ENCODE measurements around the gene RELB.
A peak's percentile ranks its signal among the peaks of the same experiment; 100 is the strongest.

The RELB gene

GRCh38 chr19:45058622-45059159 lies 57.4 kb downstream of the RELB start:
- DNase-seq (ENCODE audit: low spot score) = no peak

DNA sequence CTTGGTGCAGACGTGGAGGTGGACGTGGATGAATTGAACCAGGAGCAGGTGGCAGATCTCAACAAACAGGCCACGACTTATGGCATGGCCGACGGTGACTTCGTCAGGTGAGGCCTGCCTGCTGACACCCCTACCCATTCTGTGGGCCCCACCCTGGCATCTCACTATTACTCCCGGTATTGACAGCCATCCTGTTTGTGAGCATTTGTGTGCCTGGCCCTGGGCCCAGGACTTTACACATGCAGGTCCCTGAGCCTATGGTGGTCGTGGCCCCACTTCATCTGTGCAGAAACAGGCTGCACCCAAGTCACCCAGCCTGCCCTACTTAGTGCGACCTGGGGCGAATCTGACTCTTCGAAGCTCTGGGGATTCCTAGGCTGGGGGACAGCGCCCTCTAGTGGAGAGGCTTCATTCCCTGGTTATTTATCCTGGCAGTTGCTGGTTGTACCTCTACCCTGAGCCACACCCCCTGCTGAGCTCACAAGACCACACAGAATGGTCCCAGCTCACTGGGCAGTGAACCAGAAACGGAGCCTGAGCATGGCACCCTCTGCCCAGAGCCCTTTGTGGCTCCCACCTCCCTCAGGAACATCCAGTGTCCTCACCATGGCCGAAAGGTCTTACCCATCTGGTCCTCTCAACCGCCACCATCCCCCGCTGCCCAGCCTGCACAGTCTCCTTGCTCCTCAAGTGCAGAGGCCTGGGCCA lies 58.1 kb downstream of the RELB start:
- DNase-seq (ENCODE audit: low spot score) = peak; percentile 84

- no peak for DNase-seq (ENCODE audit: low spot score)
These were observed 60.7 kb downstream of the RELB start for GRCh38 chr19:45061965-45062364.

DNA sequence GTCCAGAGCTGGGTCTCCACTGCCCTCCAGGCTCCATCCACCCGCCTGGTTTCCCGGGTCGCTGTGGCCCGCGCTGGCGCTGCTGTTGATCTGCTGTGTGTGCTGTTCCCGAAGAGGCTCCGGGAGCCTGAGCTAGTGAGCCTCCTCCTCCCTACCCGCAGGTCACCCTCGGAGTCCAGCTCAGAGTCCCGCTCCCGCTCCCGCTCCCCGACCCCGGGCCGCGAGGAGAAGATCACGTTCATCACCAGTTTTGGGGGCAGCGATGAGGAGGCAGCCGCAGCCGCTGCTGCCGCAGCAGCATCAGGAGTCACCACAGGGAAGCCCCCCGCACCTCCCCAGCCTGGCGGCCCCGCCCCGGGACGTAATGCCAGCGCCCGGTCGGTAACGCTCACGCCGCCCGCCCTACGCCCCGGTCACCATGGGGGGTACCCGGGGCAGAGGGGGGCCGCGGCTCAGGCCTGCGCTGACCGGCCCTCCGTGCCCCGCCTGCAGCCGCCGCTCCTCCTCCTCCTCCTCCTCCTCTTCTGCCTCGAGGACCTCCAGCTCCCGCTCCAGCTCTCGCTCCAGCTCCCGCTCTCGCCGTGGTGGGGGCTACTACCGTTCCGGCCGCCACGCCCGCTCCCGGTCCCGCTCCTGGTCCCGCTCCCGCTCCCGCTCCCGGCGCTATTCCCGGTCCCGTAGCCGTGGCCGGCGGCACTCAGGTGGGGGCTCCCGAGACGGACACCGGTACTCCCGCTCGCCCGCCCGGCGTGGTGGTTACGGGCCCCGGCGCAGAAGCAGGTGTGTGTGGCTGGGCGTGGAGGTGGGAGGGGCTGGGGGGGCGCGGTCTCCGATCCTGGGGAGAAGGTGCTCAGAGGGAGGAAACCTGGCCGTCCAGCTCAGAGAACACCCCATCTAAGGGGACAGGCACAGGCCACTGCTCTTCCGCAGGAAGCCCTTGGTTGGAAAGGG lies 62.9 kb downstream of the RELB start:
- no peak for DNase-seq (ENCODE audit: low spot score)

DNA sequence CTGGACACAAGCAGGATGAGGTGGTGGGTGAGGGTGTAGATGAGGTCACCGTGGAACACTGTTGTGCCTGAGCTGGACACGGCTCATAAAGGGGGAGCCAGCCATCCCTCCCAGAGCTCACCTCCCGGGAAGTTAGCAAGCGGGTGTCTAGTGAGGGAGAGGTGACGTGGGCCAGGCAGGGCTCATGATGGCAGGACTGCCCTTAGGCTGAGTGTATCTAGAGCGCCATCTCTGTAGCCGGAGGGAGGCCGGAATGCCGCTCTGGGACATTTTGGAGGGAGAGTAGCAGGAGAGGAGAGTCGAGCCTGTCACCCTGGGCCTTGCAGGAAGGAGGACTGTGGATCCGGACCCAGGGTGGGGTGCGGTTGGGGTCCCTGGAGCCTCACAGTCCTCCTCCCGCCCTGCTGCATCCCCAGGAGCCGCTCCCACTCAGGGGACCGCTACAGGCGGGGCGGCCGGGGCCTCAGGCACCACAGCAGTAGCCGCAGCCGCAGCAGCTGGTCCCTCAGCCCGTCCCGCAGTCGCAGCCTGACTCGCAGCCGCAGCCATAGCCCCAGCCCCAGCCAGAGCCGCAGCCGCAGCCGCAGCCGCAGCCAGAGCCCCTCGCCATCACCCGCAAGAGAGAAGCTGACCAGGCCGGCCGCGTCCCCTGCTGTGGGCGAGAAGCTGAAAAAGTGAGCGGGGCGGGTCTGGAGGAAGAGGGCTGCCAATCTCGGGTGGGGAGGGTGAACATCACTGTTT lies 65.8 kb downstream of the RELB start:
- no peak for DNase-seq (ENCODE audit: low spot score)

- no peak for DNase-seq (ENCODE audit: low spot score)
These were observed 66.8 kb downstream of the RELB start for GRCh38 chr19:45068041-45068440.

DNA sequence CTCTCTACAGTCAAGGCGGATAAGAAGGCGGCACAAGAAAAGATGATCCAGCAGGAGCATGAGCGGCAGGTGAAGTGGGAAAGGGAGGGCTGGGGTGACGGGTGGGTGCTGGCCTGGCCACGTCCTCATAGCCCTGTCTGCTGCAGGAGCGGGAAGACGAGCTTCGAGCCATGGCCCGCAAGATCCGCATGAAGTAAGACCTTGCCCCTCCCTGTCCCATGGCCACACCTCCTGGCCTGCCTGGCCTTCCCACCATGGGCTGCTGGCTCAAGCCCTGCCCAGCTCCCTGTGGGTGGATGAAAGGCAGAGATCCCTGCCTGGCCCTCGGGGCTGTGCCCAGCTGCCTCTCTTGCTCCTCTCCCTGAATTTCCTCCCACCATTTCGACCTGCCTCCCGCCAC lies 67.8 kb downstream of the RELB start:
- no peak for DNase-seq (ENCODE audit: low spot score)

DNA sequence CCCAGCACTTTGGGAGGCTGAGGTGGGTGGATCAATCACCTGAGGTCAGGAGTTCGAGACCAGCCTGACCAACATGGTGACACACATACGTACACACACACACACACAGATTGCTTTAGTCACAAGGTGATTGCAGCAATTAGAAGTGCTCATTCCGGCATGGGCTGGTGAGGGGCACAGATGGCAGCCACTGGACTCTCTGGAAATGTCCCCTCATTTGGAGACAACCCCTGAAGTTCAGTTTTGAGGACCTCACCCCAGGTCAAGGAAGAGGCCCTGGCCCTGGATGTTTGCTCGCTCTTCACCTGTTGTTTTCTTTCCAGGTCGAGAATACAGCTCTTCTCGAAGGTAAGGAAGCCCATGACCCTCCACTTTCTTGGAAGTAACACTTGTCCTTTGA lies 69.0 kb downstream of the RELB start:
- DNase-seq (ENCODE audit: low spot score) = no peak

DNA sequence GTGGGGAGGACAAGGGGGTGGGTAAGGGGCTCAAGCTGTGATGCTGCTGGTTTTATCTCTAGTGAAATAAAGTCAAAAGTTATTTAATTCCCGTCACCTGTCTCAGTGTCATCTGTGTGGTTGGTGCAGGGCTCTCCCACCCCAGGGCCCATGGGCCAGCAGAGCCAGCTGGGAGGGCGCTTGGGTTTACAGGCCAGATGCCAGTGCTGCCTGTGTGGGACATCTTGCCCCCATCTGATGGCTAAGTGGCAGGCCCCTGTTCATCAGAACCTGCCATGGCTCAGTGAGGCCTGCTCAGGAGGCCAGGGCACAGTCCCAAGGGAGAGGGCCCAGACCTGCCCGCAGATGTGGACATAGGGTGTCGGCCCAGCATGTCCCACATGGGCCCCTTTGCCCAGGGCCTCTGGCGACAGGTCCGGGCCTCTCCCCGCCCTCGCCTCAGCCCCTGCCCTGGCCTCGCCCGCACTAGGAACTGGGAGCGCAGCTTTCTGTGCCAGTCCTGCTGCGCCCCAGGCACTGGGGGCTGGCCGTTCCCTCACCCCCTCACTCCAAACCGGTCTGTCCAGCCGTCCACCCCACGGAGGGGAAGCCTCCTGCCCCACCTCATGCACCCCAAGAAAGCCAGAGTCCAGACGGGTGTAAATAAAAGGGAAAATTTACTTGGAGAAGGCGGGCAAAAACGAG lies 69.7 kb downstream of the RELB start:
- no peak for DNase-seq (ENCODE audit: low spot score)

DNA sequence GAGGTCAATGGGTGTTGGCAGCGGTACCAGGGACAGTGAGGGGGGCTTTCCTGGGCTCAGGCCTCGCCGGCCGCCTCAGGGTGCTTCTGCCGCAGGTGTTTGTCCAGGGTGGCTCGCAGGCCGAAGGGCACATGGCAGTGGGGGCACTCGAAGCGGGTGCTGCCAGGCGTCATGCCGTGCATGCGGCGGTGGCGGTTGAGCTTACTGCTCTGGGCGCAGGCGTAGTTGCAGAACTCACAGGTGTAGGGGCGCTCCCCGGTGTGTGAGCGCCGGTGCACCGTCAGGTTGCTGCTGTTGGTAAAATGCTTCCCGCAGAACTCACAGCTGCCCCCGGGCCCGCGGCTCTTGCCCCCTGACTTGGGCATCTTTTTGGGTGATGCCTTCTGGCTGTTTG lies 70.3 kb downstream of the RELB start:
- no peak for DNase-seq (ENCODE audit: low spot score)

- no peak for DNase-seq (ENCODE audit: low spot score)
These were observed 70.9 kb downstream of the RELB start for GRCh38 chr19:45071969-45072790.

DNA sequence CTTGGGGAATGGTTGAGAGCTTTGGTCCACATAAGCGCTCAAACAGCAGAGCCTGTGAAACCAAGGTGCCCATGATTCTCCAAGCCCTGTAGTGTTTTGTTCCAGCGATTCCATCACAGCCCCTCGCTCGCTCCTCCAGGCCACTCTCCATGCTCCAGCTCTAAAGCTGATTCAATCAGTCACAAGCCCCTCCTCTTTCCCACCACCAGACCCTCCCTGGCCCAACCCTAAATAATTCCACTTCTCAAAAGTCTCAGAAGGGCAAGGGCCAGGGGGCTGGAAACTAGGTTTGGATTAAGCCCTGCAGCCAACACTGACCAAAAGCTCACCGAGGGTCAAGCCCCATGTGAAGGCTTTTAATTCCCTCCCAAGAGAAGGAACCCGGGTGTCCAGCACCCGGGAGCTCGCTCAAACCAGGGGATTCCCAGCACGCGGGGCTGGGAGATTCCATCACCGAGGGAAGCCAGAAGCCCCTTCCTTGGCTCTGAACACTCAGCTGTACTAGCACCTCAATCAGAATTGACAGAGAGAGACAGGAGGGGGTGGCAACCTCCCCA lies 73.6 kb downstream of the RELB start:
- no peak for DNase-seq (ENCODE audit: low spot score)

DNA sequence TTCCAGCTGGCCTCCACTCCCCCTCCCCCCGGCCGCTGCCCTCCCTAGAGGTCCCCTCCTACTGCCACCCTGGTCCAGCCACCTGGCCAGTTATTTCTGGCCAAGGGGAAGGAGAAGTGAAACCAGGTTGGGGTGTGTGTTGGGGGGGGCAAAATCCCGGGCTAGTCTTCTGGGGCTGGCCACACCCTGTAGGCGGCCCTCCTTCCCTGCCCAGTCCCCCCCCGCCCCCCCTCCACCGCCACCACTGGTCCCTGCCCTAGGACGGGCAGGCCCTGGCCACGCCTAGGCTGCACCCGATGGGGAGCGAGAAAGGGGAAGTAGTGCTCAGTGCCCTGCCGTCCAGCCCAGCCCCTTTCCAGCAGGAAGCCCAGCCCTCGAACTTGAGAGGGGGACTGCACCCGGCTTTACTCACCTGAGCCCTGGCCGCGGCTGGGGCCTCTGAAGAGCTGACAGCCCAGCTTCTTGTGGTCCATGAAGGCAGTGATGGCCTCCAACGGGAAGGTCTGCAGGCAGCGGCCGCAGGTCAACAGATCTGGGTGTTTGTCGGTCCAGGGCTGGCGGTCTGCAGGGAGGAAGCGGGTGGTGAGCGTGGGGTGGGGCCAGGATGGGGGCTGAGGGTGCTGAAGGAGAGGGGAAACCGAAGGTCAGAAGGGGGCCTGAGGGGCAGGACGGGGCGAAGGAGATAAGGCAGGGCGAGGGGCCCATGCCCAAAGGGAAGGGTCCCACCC lies 74.2 kb downstream of the RELB start:
- DNase-seq (ENCODE audit: low spot score) = peak; percentile 77

GRCh38 chr19:45076029-45076850 lies 75.0 kb downstream of the RELB start, which contains the start of gene ZNF296:
Gene ZNF296, minus strand, starts transcription at chr19:45076478. Its CDS starts 105 bp downstream, at chr19:45076373.
- peak; percentile 35 for DNase-seq (ENCODE audit: low spot score)

GRCh38 chr19:45076851-45077730 lies 75.8 kb downstream of the RELB start:
- no peak for DNase-seq (ENCODE audit: low spot score)

- no peak for DNase-seq (ENCODE audit: low spot score)
These were observed 77.3 kb downstream of the RELB start for GRCh38 chr19:45078390-45079062.
